HUDEP-2 (cell line): ENCODE results near the gene UBTD2.

ENCODE experiments used
- DNase-seq, 76 experiments: peaks; one replicate each; lab custom pipeline; 2025; ENCODE audit not compliant: unreplicated experiment in 76 of 76; lab: John Stamatoyannopoulos, UW

UBTD2 gene

GRCh38 chr5:172173564-172174153 lies 109.9 kb downstream of the UBTD2 start:
- DNase-seq = peak in 9 of 76 experiments; percentile 12 to 51 (median 23)

GRCh38 chr5:172172912-172173563 lies 110.5 kb downstream of the UBTD2 start:
- no peak for DNase-seq

- DNase-seq = no peak
Observed at GRCh38 chr5:172171118-172171517, 112.4 kb downstream of the UBTD2 start.

GRCh38 chr5:172170251-172170701 lies 113.3 kb downstream of the UBTD2 start:
- no peak for DNase-seq

- no peak for DNase-seq
Observed at GRCh38 chr5:172169216-172169615, 114.3 kb downstream of the UBTD2 start.

GRCh38 chr5:172168311-172168710 lies 115.3 kb downstream of the UBTD2 start:
- DNase-seq = no peak

- DNase-seq = no peak
Observed at GRCh38 chr5:172167895-172168294, 115.7 kb downstream of the UBTD2 start.

GRCh38 chr5:172166030-172166826 lies 117.3 kb downstream of the UBTD2 start:
- DNase-seq = no peak

- no peak for DNase-seq
Observed at GRCh38 chr5:172165465-172165864, 118.1 kb downstream of the UBTD2 start.

- peak in 10 of 76 experiments; percentile 22 to 67 (median 38) for DNase-seq
Observed at GRCh38 chr5:172164769-172165212, 118.8 kb downstream of the UBTD2 start.

- no peak for DNase-seq
Observed at GRCh38 chr5:172163346-172163745, 120.2 kb downstream of the UBTD2 start.

- no peak for DNase-seq
Observed at GRCh38 chr5:172162987-172163343, 120.6 kb downstream of the UBTD2 start.

- no peak for DNase-seq
Observed at GRCh38 chr5:172162323-172162986, 121.1 kb downstream of the UBTD2 start.

- DNase-seq = no peak
Observed at GRCh38 chr5:172160506-172160905, 123.1 kb downstream of the UBTD2 start.
